ENCODE results near the gene NUP214.

- no peak for TF ChIP-seq CTCF (IDR thresholded peaks at IDR 0.05)
- TF ChIP-seq POLR2A (IDR thresholded peaks at IDR 0.05), result no peak
These were observed 103.6 kb downstream of the NUP214 start for GRCh38 chr9:131228988-131229387.
